ENCODE measurements around the gene VPS33B.

DNA sequence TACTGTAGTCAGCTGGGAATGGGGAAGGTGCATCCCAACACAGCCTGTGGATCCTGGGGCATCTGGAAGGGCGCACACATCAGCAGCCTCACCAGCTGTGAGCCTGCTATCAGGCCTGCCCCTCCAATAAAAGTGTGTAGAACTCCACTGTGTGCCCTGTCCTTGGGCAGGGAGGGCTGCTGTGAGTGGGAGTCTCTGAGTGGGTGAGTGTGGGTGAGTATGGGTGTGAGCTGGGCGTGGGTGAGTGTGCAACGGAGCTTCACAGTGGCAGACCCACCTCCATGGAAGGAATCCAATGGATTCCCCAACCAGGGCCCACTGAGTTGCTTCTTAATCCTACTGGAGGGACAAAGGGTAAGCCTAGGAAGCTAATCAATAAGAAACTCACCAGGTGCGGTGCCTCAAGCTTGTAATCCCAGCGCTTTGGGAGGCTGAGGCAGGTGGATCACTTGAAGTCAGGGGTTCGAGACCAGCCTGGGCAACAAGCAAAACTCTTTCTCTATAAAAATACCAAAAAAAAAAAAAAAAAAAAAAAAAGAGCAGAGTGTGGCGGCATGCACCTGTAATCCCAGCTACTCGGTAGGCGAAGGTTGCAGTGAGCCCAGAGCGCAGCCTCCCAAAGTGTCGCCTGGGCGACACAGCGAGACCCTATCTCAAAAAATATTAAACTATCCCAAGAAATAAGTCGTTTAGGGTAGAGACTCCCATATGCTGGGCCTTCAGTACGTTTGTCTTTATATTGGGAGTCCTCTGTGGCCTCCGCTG lies 68.3 kb downstream of the VPS33B start:
- no peak for TF ChIP-seq POLR2A (IDR thresholded peaks at IDR 0.05)
- TF ChIP-seq, protein P1, sequence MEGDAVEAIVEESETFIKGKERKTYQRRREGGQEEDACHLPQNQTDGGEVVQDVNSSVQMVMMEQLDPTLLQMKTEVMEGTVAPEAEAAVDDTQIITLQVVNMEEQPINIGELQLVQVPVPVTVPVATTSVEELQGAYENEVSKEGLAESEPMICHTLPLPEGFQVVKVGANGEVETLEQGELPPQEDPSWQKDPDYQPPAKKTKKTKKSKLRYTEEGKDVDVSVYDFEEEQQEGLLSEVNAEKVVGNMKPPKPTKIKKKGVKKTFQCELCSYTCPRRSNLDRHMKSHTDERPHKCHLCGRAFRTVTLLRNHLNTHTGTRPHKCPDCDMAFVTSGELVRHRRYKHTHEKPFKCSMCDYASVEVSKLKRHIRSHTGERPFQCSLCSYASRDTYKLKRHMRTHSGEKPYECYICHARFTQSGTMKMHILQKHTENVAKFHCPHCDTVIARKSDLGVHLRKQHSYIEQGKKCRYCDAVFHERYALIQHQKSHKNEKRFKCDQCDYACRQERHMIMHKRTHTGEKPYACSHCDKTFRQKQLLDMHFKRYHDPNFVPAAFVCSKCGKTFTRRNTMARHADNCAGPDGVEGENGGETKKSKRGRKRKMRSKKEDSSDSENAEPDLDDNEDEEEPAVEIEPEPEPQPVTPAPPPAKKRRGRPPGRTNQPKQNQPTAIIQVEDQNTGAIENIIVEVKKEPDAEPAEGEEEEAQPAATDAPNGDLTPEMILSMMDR (IDR thresholded peaks at IDR 0.05) = no peak

Measured in uterus (tissue), 2 donors.